HepG2 (cell line): Measurements from ENCODE around the gene CAND2. TPM values are rescaled to one million over a fixed set of nuclear protein-coding genes. Genes with fewer than 3 reads are reported as not detected.

Source experiments
- ATAC-seq: fragments of 200-7000 bp; cut with Tn5 transposase; 3 replicates; pipeline ENCODE4 v1.9.1; 2020; ENCODE audit warnings: mild to moderate bottlenecking, moderate library complexity
- BruUV-seq: library from RNA; stranded (reverse); fragments of 400-500 nt; replicated peaks from 2 replicates; lab custom pipeline; 2021; lab: Mats Ljungman, UMichigan
- CTCF ChIA-PET: fragments of 300-600 bp; formaldehyde crosslinking; extraction: SDS; loops from one replicate; lab custom pipeline; 2021; ENCODE audit warnings: low total read pairs, inconsistent platforms, low intra/inter-chr PET ratio; lab: Yijun Ruan, JAX
- POLR2A ChIA-PET: fragments of 350-600 bp; sonication (Branson Sonifier 250); formaldehyde crosslinking; loops from one replicate; lab custom pipeline; 2020; ENCODE audit warnings: antibody characterized with exemption, inconsistent platforms; lab: Yijun Ruan, JAX
- DNase-seq: peaks from one replicate; pipeline ENCODE4 v3.0.0-alpha.2; 2015; ENCODE audit warnings: low spot score
- FAIRE-seq: peaks from 3 replicates; lab custom pipeline; 2011; peaks lifted over from hg19 to GRCh38; lab: Jason Lieb, UNC
- H2AFZ ChIP-seq: one replicate; pipeline ENCODE4 v1.6.1; 2011; ENCODE audit warnings: low read length, inconsistent platforms
- H3K27ac ChIP-seq: fragments of 300-600 bp; 3 replicates; pipeline ENCODE4 v1.8.0; 2011; ENCODE audit warnings: mixed run types, mild to moderate bottlenecking, mixed read lengths, low read length, inconsistent platforms; ENCODE audit not compliant: insufficient read depth; ENCODE audit errors: extremely low read length
- H3K27me3 ChIP-seq, 2 experiments: fragments of 200-600 bp in 1 of 2; 2 replicates in 1 of 2; 3 replicates in 1 of 2; pipeline versions ENCODE4 v1.6.0 to v1.8.0; 2011; ENCODE audit warnings: low read length in 2 of 2, mild to moderate bottlenecking in 2 of 2, moderate library complexity in 2 of 2, inconsistent platforms in 1 of 2; ENCODE audit not compliant: insufficient read depth in 2 of 2, control insufficient read depth in 1 of 2
- H3K36me3 ChIP-seq, 2 experiments: fragments of 200-600 bp in 1 of 2; replicated peaks in 1 of 2; 2 replicates in 1 of 2; 3 replicates in 1 of 2; pipeline versions ENCODE4 v1.5.1 to v1.8.0; 2011; ENCODE audit warnings: low read length in 2 of 2, inconsistent platforms in 1 of 2; ENCODE audit not compliant: insufficient read depth in 2 of 2, control insufficient read depth in 1 of 2
- H3K4me1 ChIP-seq: 2 replicates; pipeline ENCODE4 v1.5.1; 2012; ENCODE audit warnings: low read length, inconsistent platforms; ENCODE audit not compliant: insufficient read depth
- H3K4me2 ChIP-seq: 2 replicates; pipeline ENCODE4 v1.6.0; 2011; ENCODE audit warnings: low read depth, low read length, inconsistent platforms
- H3K4me3 ChIP-seq, 3 experiments: fragments of 200-600 bp in 1 of 3; sonication (generic), shearing (Covaris generic) in 1 of 3; replicated peaks in 1 of 3; 2 replicates each; pipeline ENCODE4 v1.5.1; 2011 to 2016; ENCODE audit warnings: low read length in 3 of 3, inconsistent platforms in 2 of 3, low read depth in 2 of 3, mild to moderate bottlenecking in 2 of 3, control low read depth in 1 of 3, mixed read lengths in 1 of 3; ENCODE audit not compliant: insufficient read depth in 1 of 3
- H3K79me2 ChIP-seq: one replicate; pipeline ENCODE4 v1.6.1; 2011; ENCODE audit warnings: low read length, inconsistent platforms; ENCODE audit not compliant: insufficient read depth
- H3K9ac ChIP-seq: 2 replicates; pipeline ENCODE4 v1.6.0; 2011; ENCODE audit warnings: mild to moderate bottlenecking, low read depth, low read length, inconsistent platforms; ENCODE audit not compliant: insufficient read depth
- H3K9me3 ChIP-seq: 2 replicates; pipeline ENCODE4 v1.5.1; 2012; ENCODE audit warnings: mild to moderate bottlenecking, low read length
- H4K20me1 ChIP-seq: 2 replicates; pipeline ENCODE4 v1.6.0; 2011; ENCODE audit warnings: inconsistent platforms, mild to moderate bottlenecking, low read length, moderate library complexity; ENCODE audit not compliant: insufficient read depth
- ATRX ChIP-seq: sonication (generic); formaldehyde crosslinking; IDR thresholded peaks from 2 replicates; pipeline ENCODE4 v1.4.0; 2020; ENCODE audit warnings: missing genetic modification reagents, borderline replicate concordance
- CREB1 ChIP-seq, 2 experiments: fragments of 450-650 bp in 1 of 2; IDR thresholded peaks; 2 replicates each; pipeline ENCODE4 v1.6.1; 2016 to 2017; ENCODE audit warnings: control low read depth in 1 of 2, mild to moderate bottlenecking in 1 of 2, missing compliant biosample characterization in 1 of 2, missing genetic modification characterization in 1 of 2
- HMGA1 ChIP-seq: sonication (generic); formaldehyde crosslinking; conservative IDR thresholded peaks from 2 replicates; pipeline ENCODE4 v1.4.0; 2020; ENCODE audit warnings: missing genetic modification reagents
- HOXA7 ChIP-seq: sonication (generic); formaldehyde crosslinking; IDR thresholded peaks from 2 replicates; pipeline ENCODE4 v1.8.1; 2022; ENCODE audit warnings: mild to moderate bottlenecking, missing genetic modification reagents, moderate library complexity
- HOXA9 ChIP-seq: sonication (generic); formaldehyde crosslinking; IDR thresholded peaks from 2 replicates; pipeline ENCODE4 v1.8.1; 2022; ENCODE audit warnings: missing genetic modification reagents, mild to moderate bottlenecking, moderate library complexity, borderline replicate concordance
- MXI1 ChIP-seq: IDR thresholded peaks from 3 replicates; pipeline ENCODE4 v1.6.1; 2012; ENCODE audit warnings: low read depth, low read length, inconsistent platforms, borderline replicate concordance
- NFE2L2 ChIP-seq: fragments of 150-350 bp; IDR thresholded peaks from 2 replicates; pipeline ENCODE4 v1.6.1; 2014; ENCODE audit warnings: low read length
- RARA ChIP-seq: IDR thresholded peaks from 2 replicates; pipeline ENCODE4 v1.6.1; 2016; ENCODE audit warnings: missing genetic modification reagents, missing compliant biosample characterization
- ZNF225 ChIP-seq: sonication (generic); formaldehyde crosslinking; IDR thresholded peaks from 2 replicates; pipeline ENCODE4 v1.4.0; 2020; ENCODE audit warnings: mild to moderate bottlenecking, missing genetic modification reagents
- ZNF513 ChIP-seq: sonication (generic); formaldehyde crosslinking; conservative IDR thresholded peaks from 2 replicates; pipeline ENCODE4 v1.5.0; 2020; ENCODE audit warnings: missing genetic modification reagents
- ZSCAN30 ChIP-seq: sonication (generic); formaldehyde crosslinking; IDR thresholded peaks from 2 replicates; pipeline ENCODE4 v1.5.0; 2020; ENCODE audit warnings: mild to moderate bottlenecking, missing genetic modification reagents
- WGBS: methylation state at CpG from one replicate; pipeline ENCODE4 v1.1.6; 2017; ENCODE audit warnings: low lambda C conversion rate; 5-methylcytosine and 5-hydroxymethylcytosine counted together
- in situ Hi-C: cut with HindIII; loops from 2 replicates; pipeline ENCODE4 v1.10.0; 2017; ENCODE audit warnings: low pct_unique_long_range_greater_than_20kb; ENCODE audit not compliant: extremely low pct_ligation_motif_present
- intact Hi-C: fragments of 100-400 bp; cut with micrococcal nuclease; formaldehyde crosslinking; loops from one replicate; pipeline ENCODE4 v1.10.0; 2022; ENCODE audit not compliant: unreplicated experiment
- polyA plus RNA-seq, 8 experiments: library from polyadenylated mRNA; depleted of rRNA in 3 of 8; stranded (reverse) in 7 of 8; unstranded in 1 of 8; fragments of >200 nt; fragmentation: Illumina TruSeq in 4 of 8; extraction: Trizol in 4 of 8; gene quantifications; 2 replicates each; pipeline versions ENCODE4 v1.2.1 to v1.2.3, GENCODE V29; 2011 to 2016; ENCODE audit warnings: low read depth in 4 of 8, missing spikeins in 1 of 8, mixed read lengths in 1 of 8; ENCODE audit not compliant: insufficient read depth in 1 of 8
- total RNA-seq, 5 experiments: library from RNA; depleted of rRNA; stranded (reverse); fragments of >200 nt; fragmentation: Illumina TruSeq; extraction: Trizol; gene quantifications; 2 replicates each; pipeline ENCODE4 v1.2.3, GENCODE V29; 2016; ENCODE audit warnings: low read depth in 1 of 5
- TF ChIP-seq, protein P1 (sequence below): sonication (generic); formaldehyde crosslinking; conservative IDR thresholded peaks from 2 replicates; pipeline ENCODE4 v1.4.0; 2020; ENCODE audit warnings: mild to moderate bottlenecking, missing genetic modification reagents, moderate library complexity

CAND2 gene
- total and polyA plus RNA-seq, 2 of the 13 experiments (the other 11 are each of a cell fraction or from before 2014, with no cell fraction given), result 0.01 TPM; not detected in 1

DNA sequence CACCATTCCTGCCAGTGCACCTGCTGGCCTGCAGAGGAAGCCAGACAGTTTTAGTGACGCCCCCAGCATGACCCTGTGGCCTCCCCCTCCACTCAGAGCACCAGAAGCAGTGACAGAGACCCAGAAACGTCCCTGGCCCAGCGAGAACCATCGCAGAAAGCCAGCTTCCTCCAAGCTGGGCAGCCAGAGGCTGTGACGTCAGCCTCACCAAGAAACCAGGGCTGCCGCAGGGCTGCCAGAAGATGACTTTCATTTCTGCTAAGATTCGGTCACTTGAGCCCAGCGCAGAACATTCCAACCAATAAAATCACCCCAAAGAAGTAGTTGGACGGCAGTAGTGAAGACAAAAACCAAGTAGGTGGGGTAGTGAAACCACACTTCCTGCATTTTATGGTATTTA is 74.5 kb downstream of the CAND2 start:
- no peak overlapping the region for H3K4me3 ChIP-seq
- no peak overlapping the region for H3K27ac ChIP-seq
- in situ Hi-C loops, result no loop called here
- TF ChIP-seq CREB1 (IDR thresholded peaks at IDR 0.05) (peak; percentile 91), CREB1 (CRISPR knock-in tag; IDR thresholded peaks at IDR 0.05) (no peak), HOXA7 (no peak), ZNF225 (CRISPR knock-in tag) (no peak), MXI1 (no peak), HMGA1 (CRISPR knock-in tag) (no peak), ZSCAN30 (no peak), RARA (CRISPR knock-in tag) (no peak), NFE2L2 (no peak)
- TF ChIP-seq, all 625 proteins: peak for 1
- ChIA-PET CTCF (no interaction called here), POLR2A (no interaction called here)
- intact Hi-C loops, result no loop called here
- H3K36me3 ChIP-seq, result no peaks in the 10 kb centered on the region
- no peaks in the 10 kb centered on the region for H3K9me3 ChIP-seq
- 0 out of 2 replicates have a peak, but pooled peaks cover 2% of the 10 kb centered on the region for H4K20me1 ChIP-seq
- WGBS, result 33% methylated on average over 5 of the region's 9 CpGs
- H3K79me2 ChIP-seq, result no peaks in the 10 kb centered on the region
- DNase-seq, result no peak
- H2AFZ ChIP-seq, result no peak overlapping the region
- H3K27me3 ChIP-seq, result peaks cover 5 to 51% of the 10 kb centered on the region in 2 experiments
- no peak overlapping the region for H3K9ac ChIP-seq
- H3K4me1 ChIP-seq, result peaks cover 8% of the 10 kb centered on the region
- no peak overlapping the region for H3K4me2 ChIP-seq
- no TSS peak for BruUV-seq
- no peak for FAIRE-seq
- no peak for ATAC-seq

- FAIRE-seq (no peak), ATAC-seq (peak; percentile 25), DNase-seq (no peak)
- CTCF ChIA-PET, result no interaction called here
- peaks cover 5 to 51% of the 10 kb centered on the region in 2 experiments for H3K27me3 ChIP-seq
- 24% methylated on average over 11 of the region's 12 CpGs for WGBS
- no peaks in the 10 kb centered on the region for H3K9me3 ChIP-seq
- BruUV-seq, result no TSS peak
- H3K4me3 ChIP-seq, result no peak overlapping the region
- H3K36me3 ChIP-seq, result no peaks in the 10 kb centered on the region
- POLR2A ChIA-PET, result no interaction called here
- H3K9ac ChIP-seq, result no peak overlapping the region
- intact Hi-C loops (no loop called here), in situ Hi-C loops (no loop called here)
- peaks cover 8% of the 10 kb centered on the region for H3K4me1 ChIP-seq
- 0 out of 2 replicates have a peak, but pooled peaks cover 2% of the 10 kb centered on the region for H4K20me1 ChIP-seq
- H2AFZ ChIP-seq, result no peak overlapping the region
- no peak overlapping the region for H3K27ac ChIP-seq
- H3K79me2 ChIP-seq, result no peaks in the 10 kb centered on the region
- no peak overlapping the region for H3K4me2 ChIP-seq
- TF ChIP-seq ATRX, result no peak
- TF ChIP-seq, protein P1, sequence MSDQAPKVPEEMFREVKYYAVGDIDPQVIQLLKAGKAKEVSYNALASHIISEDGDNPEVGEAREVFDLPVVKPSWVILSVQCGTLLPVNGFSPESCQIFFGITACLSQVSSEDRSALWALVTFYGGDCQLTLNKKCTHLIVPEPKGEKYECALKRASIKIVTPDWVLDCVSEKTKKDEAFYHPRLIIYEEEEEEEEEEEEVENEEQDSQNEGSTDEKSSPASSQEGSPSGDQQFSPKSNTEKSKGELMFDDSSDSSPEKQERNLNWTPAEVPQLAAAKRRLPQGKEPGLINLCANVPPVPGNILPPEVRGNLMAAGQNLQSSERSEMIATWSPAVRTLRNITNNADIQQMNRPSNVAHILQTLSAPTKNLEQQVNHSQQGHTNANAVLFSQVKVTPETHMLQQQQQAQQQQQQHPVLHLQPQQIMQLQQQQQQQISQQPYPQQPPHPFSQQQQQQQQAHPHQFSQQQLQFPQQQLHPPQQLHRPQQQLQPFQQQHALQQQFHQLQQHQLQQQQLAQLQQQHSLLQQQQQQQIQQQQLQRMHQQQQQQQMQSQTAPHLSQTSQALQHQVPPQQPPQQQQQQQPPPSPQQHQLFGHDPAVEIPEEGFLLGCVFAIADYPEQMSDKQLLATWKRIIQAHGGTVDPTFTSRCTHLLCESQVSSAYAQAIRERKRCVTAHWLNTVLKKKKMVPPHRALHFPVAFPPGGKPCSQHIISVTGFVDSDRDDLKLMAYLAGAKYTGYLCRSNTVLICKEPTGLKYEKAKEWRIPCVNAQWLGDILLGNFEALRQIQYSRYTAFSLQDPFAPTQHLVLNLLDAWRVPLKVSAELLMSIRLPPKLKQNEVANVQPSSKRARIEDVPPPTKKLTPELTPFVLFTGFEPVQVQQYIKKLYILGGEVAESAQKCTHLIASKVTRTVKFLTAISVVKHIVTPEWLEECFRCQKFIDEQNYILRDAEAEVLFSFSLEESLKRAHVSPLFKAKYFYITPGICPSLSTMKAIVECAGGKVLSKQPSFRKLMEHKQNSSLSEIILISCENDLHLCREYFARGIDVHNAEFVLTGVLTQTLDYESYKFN (CRISPR knock-in tag), result peak; percentile 54
- TF ChIP-seq HOXA9 (CRISPR knock-in tag), result no peak
- TF ChIP-seq ZNF513 (CRISPR knock-in tag), result no peak
Measured at GRCh38 chr3:12871404-12871983, 75.0 kb downstream of the CAND2 start.
